ENCODE results near the gene COA7. TPM values are rescaled to one million over a fixed set of nuclear protein-coding genes. Genes with fewer than 3 reads are reported as not detected.

COA7 gene
- 1 to 10 TPM; 1.8 to 4.7 (median 3.9) TPM for total RNA-seq
- 2.8 TPM for total RNA-seq (2013)

GRCh38 chr1:52697795-52698674, at the start of gene COA7:
TSS of gene COA7 (minus strand) at chr1:52698347. CDS start at chr1:52698326, 21 bp downstream.
- H3K36me3 ChIP-seq (ENCODE audit: control insufficient read depth, insufficient read depth, low read length), result no peaks in the 10 kb centered on the region
- Mint-ChIP-seq H3K9me3 (no peaks in the 10 kb centered on the region), H3K4me3 (peak within 1 kb of the TSS; percentile 92), H3K27ac (peak within 1 kb of the TSS; percentile 76 to 91), H3K4me1 (peaks cover 9 to 23% of the 10 kb centered on the region in 2 donors), H3K36me3 (no peaks in the 10 kb centered on the region), H3K27me3 (ENCODE audit: low read depth in 2 of 2) (peaks cover 0 to 4% of the 10 kb centered on the region in 2 donors)
- no peaks in the 10 kb centered on the region for H3K9me3 ChIP-seq (ENCODE audit: control insufficient read depth, insufficient read depth, low read length)
- WGBS (ENCODE audit: insufficient coverage), result 3% methylated on average over 68 of the region's 68 CpGs
- peak; percentile 31 to 61 (median 39) for ATAC-seq
- H3K4me3 ChIP-seq (ENCODE audit: low read length), result peak within 1 kb of the TSS; percentile 79
- peaks cover 19% of the 10 kb centered on the region for H3K4me1 ChIP-seq (ENCODE audit: control insufficient read depth, insufficient read depth, low read length)
- H3K27ac ChIP-seq (ENCODE audit: low read length), result peak within 1 kb of the TSS; percentile 55
- peak; percentile 54 to 76 for DNase-seq
- intact Hi-C loops (cut with micrococcal nuclease), result no loop called here
- no peak for TF ChIP-seq CTCF (IDR thresholded peaks at IDR 0.05)
- H3K27me3 ChIP-seq (ENCODE audit: control insufficient read depth, insufficient read depth, low read length), result no peaks in the 10 kb centered on the region

GRCh38 chr1:52747450-52747849, 49.3 kb upstream of the COA7 start:
- ATAC-seq (no peak), DNase-seq (no peak)
- Histone ChIP-seq H3K4me1 (ENCODE audit: control insufficient read depth, insufficient read depth, low read length) (no peaks in the 10 kb centered on the region), H3K27me3 (ENCODE audit: control insufficient read depth, insufficient read depth, low read length) (no peaks in the 10 kb centered on the region), H3K4me3 (ENCODE audit: low read length) (no peak overlapping the region), H3K27ac (ENCODE audit: low read length) (no peak overlapping the region), H3K36me3 (ENCODE audit: control insufficient read depth, insufficient read depth, low read length) (no peaks in the 10 kb centered on the region), H3K9me3 (ENCODE audit: control insufficient read depth, insufficient read depth, low read length) (no peaks in the 10 kb centered on the region)
- Mint-ChIP-seq H3K9me3 (no peaks in the 10 kb centered on the region), H3K36me3 (no peaks in the 10 kb centered on the region), H3K27ac (no peak overlapping the region), H3K4me3 (no peak overlapping the region), H3K4me1 (peaks cover 0 to 5% of the 10 kb centered on the region in 2 donors), H3K27me3 (ENCODE audit: low read depth in 2 of 2) (no peaks in the 10 kb centered on the region)
- 100% methylated on average over 1 of the region's 1 CpG for WGBS (ENCODE audit: insufficient coverage)
- intact Hi-C loops (cut with micrococcal nuclease), result no loop called here
- TF ChIP-seq CTCF (IDR thresholded peaks at IDR 0.05), result no peak

GRCh38 chr1:52746189-52746588, 48.0 kb upstream of the COA7 start:
- ATAC-seq (no peak), DNase-seq (no peak)
- H3K4me3 ChIP-seq (ENCODE audit: low read length), result no peak overlapping the region
- intact Hi-C loops (cut with micrococcal nuclease), result no loop called here
- no peaks in the 10 kb centered on the region for H3K36me3 ChIP-seq (ENCODE audit: control insufficient read depth, insufficient read depth, low read length)
- Mint-ChIP-seq H3K9me3 (no peaks in the 10 kb centered on the region), H3K27ac (no peak overlapping the region), H3K4me3 (no peak overlapping the region), H3K36me3 (no peaks in the 10 kb centered on the region), H3K4me1 (peaks cover 0 to 10% of the 10 kb centered on the region in 2 donors), H3K27me3 (ENCODE audit: low read depth in 2 of 2) (no peaks in the 10 kb centered on the region)
- WGBS (ENCODE audit: insufficient coverage), result 89% methylated on average over 4 of the region's 4 CpGs
- no peaks in the 10 kb centered on the region for H3K27me3 ChIP-seq (ENCODE audit: control insufficient read depth, insufficient read depth, low read length)
- no peaks in the 10 kb centered on the region for H3K4me1 ChIP-seq (ENCODE audit: control insufficient read depth, insufficient read depth, low read length)
- no peaks in the 10 kb centered on the region for H3K9me3 ChIP-seq (ENCODE audit: control insufficient read depth, insufficient read depth, low read length)
- no peak for TF ChIP-seq CTCF (IDR thresholded peaks at IDR 0.05)
- H3K27ac ChIP-seq (ENCODE audit: low read length), result no peak overlapping the region
